Activated naive CD8-positive, alpha-beta T cell treated with anti-CD3 and anti-CD28 coated beads, Interleukin-2, amount 50 U/mL, for 24 hours (primary cell): Measurements from ENCODE around the gene PAX3.

ENCODE experiments used
- ATAC-seq: fragments of 150-1000 bp; cut with Tn5 transposase; one replicate; pipeline ENCODE4 v1.10.0; 2021
- DNase-seq: peaks from one replicate; pipeline ENCODE4 v3.0.0; 2021
- H3K27ac Mint-ChIP-seq: one replicate; pipeline ENCODE4 v1.8.0; 2021; ENCODE audit warnings: mild to moderate bottlenecking, mixed read lengths
- H3K27me3 Mint-ChIP-seq: one replicate; pipeline ENCODE4 v1.8.0; 2021; ENCODE audit warnings: mixed read lengths
- H3K36me3 Mint-ChIP-seq: one replicate; pipeline ENCODE4 v1.8.0; 2021; ENCODE audit warnings: low read depth, mixed read lengths
- H3K4me1 Mint-ChIP-seq: one replicate; pipeline ENCODE4 v1.8.0; 2021; ENCODE audit warnings: mixed read lengths
- H3K4me3 Mint-ChIP-seq: one replicate; pipeline ENCODE4 v1.8.0; 2021; ENCODE audit warnings: mild to moderate bottlenecking, moderate library complexity, mixed read lengths
- H3K9me3 Mint-ChIP-seq: one replicate; pipeline ENCODE4 v1.8.0; 2021; ENCODE audit warnings: mixed read lengths

PAX3 gene

GRCh38 chr2:222208010-222208690 is 90.6 kb downstream of the PAX3 start:
- Mint-ChIP-seq H3K36me3 (no peaks in the 10 kb centered on the region), H3K27me3 (no peaks in the 10 kb centered on the region), H3K27ac (no peak overlapping the region), H3K9me3 (no peaks in the 10 kb centered on the region), H3K4me3 (no peak overlapping the region), H3K4me1 (no peaks in the 10 kb centered on the region)
- ATAC-seq (no peak), DNase-seq (no peak)

DNA sequence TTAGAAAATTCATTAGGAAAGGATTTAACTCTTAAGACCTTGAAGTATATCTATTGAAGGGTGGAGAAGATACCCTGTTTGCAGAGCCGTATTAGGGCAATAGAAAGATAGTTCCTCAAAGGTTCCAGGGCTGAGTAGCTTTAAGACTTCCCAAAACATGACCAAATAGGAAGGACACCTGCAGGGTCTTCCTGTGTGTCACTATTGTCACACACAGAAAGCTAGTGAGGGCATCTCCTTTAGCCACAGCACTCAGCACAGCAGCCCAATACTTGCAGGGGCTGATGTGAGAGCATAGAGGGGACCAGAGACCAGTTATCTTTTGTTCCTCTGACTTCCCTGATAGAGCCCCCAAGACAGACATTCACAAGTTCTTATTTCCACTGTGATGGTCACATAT is 93.7 kb downstream of the PAX3 start:
- Mint-ChIP-seq H3K4me1 (no peaks in the 10 kb centered on the region), H3K36me3 (no peaks in the 10 kb centered on the region), H3K9me3 (no peaks in the 10 kb centered on the region), H3K4me3 (no peak overlapping the region), H3K27me3 (peaks cover 2% of the 10 kb centered on the region), H3K27ac (no peak overlapping the region)
- no peak for DNase-seq
- no peak for ATAC-seq

GRCh38 chr2:222203041-222203440 is 95.8 kb downstream of the PAX3 start:
- Mint-ChIP-seq H3K4me3 (no peak overlapping the region), H3K36me3 (no peaks in the 10 kb centered on the region), H3K27me3 (peaks cover 4% of the 10 kb centered on the region), H3K4me1 (no peaks in the 10 kb centered on the region), H3K27ac (no peak overlapping the region), H3K9me3 (no peaks in the 10 kb centered on the region)
- no peak for DNase-seq
- ATAC-seq = no peak

DNA sequence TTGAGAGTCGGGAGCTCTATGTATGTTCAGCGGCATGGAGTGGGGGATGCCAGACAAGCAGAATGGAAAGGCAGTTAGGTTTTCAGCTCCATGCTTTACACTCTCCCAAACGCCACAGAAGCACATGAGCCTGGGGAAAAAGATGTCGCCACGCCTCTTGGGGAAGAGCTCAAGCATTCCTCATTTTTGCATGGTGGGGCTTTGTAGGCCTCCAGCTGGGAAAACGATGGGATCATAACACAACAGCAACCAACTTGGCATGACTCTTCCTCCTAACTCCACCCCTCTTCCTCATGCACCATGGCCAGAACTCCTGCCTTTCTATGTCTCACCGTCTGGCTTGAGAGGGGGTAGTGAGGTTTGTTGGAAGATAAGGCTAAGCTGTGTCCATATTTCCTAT is 102.6 kb downstream of the PAX3 start:
- peaks cover 2% of the 10 kb centered on the region for H3K27me3 Mint-ChIP-seq
- no peak for ATAC-seq

GRCh38 chr2:222194669-222195068 is 104.1 kb downstream of the PAX3 start:
- no peaks in the 10 kb centered on the region for H3K4me1 Mint-ChIP-seq
- no peaks in the 10 kb centered on the region for H3K36me3 Mint-ChIP-seq
- no peak for ATAC-seq
- H3K27ac Mint-ChIP-seq = no peak overlapping the region
- H3K27me3 Mint-ChIP-seq = no peaks in the 10 kb centered on the region
- no peak for DNase-seq
- no peak overlapping the region for H3K4me3 Mint-ChIP-seq
- H3K9me3 Mint-ChIP-seq = peaks cover 1% of the 10 kb centered on the region

More for the DNA sequence above, 102.6 kb downstream of the PAX3 start:
- no peaks in the 10 kb centered on the region for H3K9me3 Mint-ChIP-seq
- H3K36me3 Mint-ChIP-seq = no peaks in the 10 kb centered on the region
- H3K4me1 Mint-ChIP-seq = no peaks in the 10 kb centered on the region
- no peak overlapping the region for H3K27ac Mint-ChIP-seq
- no peak overlapping the region for H3K4me3 Mint-ChIP-seq
- no peak for DNase-seq

- peaks cover 1% of the 10 kb centered on the region for H3K36me3 Mint-ChIP-seq
- DNase-seq (no peak), ATAC-seq (no peak)
- H3K9me3 Mint-ChIP-seq = peaks cover 4% of the 10 kb centered on the region
- H3K4me3 Mint-ChIP-seq = no peak overlapping the region
- H3K4me1 Mint-ChIP-seq = no peaks in the 10 kb centered on the region
- H3K27ac Mint-ChIP-seq = no peak overlapping the region
- peaks cover 3% of the 10 kb centered on the region for H3K27me3 Mint-ChIP-seq
Observed at GRCh38 chr2:222193328-222193983, 105.3 kb downstream of the PAX3 start.

GRCh38 chr2:222180619-222181018 is 118.2 kb downstream of the PAX3 start:
- Mint-ChIP-seq H3K9me3 (peaks cover 8% of the 10 kb centered on the region), H3K27me3 (no peaks in the 10 kb centered on the region), H3K4me3 (no peak overlapping the region), H3K36me3 (no peaks in the 10 kb centered on the region), H3K27ac (no peak overlapping the region), H3K4me1 (no peaks in the 10 kb centered on the region)
- DNase-seq (no peak), ATAC-seq (no peak)

DNA sequence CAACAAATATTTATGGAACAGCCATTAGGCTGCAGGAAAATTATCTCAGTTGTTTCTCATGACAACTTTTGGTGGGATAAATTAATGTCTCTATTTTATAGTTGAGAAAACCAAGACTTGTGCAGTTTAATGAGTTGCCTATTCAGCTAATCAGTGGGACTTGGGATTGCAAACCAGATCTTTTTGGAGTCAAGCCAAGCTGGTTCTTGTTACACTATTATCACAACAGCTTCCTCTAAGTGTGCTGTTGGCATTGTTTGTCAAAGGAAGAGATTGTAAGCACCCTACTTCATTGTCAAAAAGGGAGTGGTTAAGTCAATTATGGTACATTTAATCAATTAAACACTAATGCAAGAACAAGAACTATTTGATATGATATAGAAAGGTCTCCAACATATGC is 119.2 kb downstream of the PAX3 start:
- H3K4me3 Mint-ChIP-seq = no peak overlapping the region
- ATAC-seq (no peak), DNase-seq (no peak)
- peaks cover 8% of the 10 kb centered on the region for H3K9me3 Mint-ChIP-seq
- H3K36me3 Mint-ChIP-seq = no peaks in the 10 kb centered on the region
- no peaks in the 10 kb centered on the region for H3K4me1 Mint-ChIP-seq
- H3K27ac Mint-ChIP-seq = no peak overlapping the region
- H3K27me3 Mint-ChIP-seq = no peaks in the 10 kb centered on the region

DNA sequence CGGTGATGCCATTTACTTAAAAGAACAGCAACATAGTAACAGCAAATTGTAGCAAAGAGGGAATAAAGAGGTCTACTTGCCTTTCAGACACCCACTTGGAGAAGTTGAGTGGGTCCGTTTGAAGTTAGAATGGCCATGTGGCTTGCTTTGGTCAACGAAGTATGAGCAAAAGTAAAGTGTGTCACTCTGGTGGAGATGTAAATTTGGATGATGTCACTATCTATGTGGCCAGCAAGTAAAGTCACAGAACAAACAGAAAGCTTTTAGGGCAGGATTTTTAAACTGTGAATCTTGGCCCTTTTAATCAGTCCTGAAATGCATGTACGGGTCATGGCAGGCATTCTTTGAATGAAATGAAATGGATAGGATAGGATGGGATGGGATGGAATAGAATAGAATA is 120.3 kb downstream of the PAX3 start:
- peaks cover 4% of the 10 kb centered on the region for H3K9me3 Mint-ChIP-seq
- ATAC-seq (no peak), DNase-seq (no peak)
- H3K36me3 Mint-ChIP-seq = no peaks in the 10 kb centered on the region
- H3K4me1 Mint-ChIP-seq = no peaks in the 10 kb centered on the region
- H3K27ac Mint-ChIP-seq = no peak overlapping the region
- no peak overlapping the region for H3K4me3 Mint-ChIP-seq
- no peaks in the 10 kb centered on the region for H3K27me3 Mint-ChIP-seq

GRCh38 chr2:222176890-222177289 is 121.9 kb downstream of the PAX3 start:
- Mint-ChIP-seq H3K27me3 (no peaks in the 10 kb centered on the region), H3K27ac (no peak overlapping the region), H3K4me1 (no peaks in the 10 kb centered on the region), H3K36me3 (no peaks in the 10 kb centered on the region), H3K9me3 (peaks cover 4% of the 10 kb centered on the region), H3K4me3 (no peak overlapping the region)
- ATAC-seq (no peak), DNase-seq (no peak)

DNA sequence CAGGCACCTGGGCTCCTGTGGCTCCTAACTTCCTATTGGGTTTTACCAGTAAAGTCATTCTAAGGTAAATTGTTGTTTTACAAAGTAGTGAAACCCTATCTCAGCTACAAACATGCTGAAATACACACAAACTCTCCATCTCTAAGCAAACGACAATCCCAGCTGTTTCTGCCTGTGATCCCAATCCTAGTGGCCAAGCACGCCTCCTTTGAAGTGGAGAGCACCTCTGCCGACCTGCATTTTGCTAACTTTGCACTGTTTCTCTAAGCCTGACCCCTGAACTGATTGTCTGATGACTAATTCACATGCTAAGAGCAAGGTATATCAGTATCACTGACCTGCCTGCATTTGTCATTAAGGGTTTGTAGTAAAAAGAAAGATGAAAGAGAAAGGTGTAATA is 124.3 kb downstream of the PAX3 start:
- no peaks in the 10 kb centered on the region for H3K4me1 Mint-ChIP-seq
- H3K36me3 Mint-ChIP-seq = no peaks in the 10 kb centered on the region
- no peak overlapping the region for H3K4me3 Mint-ChIP-seq
- peaks cover 4% of the 10 kb centered on the region for H3K9me3 Mint-ChIP-seq
- H3K27me3 Mint-ChIP-seq = no peaks in the 10 kb centered on the region
- ATAC-seq (no peak), DNase-seq (no peak)
- no peak overlapping the region for H3K27ac Mint-ChIP-seq

- ATAC-seq = no peak
- no peaks in the 10 kb centered on the region for H3K27me3 Mint-ChIP-seq
- H3K4me1 Mint-ChIP-seq = no peaks in the 10 kb centered on the region
- H3K36me3 Mint-ChIP-seq = no peaks in the 10 kb centered on the region
- no peak overlapping the region for H3K27ac Mint-ChIP-seq
- peaks cover 12% of the 10 kb centered on the region for H3K9me3 Mint-ChIP-seq
- no peak for DNase-seq
- no peak overlapping the region for H3K4me3 Mint-ChIP-seq
Observed at GRCh38 chr2:222169346-222169745, 129.5 kb downstream of the PAX3 start.

- Mint-ChIP-seq H3K36me3 (no peaks in the 10 kb centered on the region), H3K27ac (no peak overlapping the region), H3K4me1 (no peaks in the 10 kb centered on the region), H3K9me3 (peaks cover 12% of the 10 kb centered on the region), H3K4me3 (no peak overlapping the region), H3K27me3 (no peaks in the 10 kb centered on the region)
- ATAC-seq = no peak
- no peak for DNase-seq
Observed at GRCh38 chr2:222167762-222168161, 131.0 kb downstream of the PAX3 start.

GRCh38 chr2:222160944-222161343 is 137.9 kb downstream of the PAX3 start:
- DNase-seq (no peak), ATAC-seq (no peak)
- H3K9me3 Mint-ChIP-seq = no peaks in the 10 kb centered on the region
- peaks cover 4% of the 10 kb centered on the region for H3K27me3 Mint-ChIP-seq
- H3K27ac Mint-ChIP-seq = no peak overlapping the region
- H3K36me3 Mint-ChIP-seq = no peaks in the 10 kb centered on the region
- no peaks in the 10 kb centered on the region for H3K4me1 Mint-ChIP-seq
- no peak overlapping the region for H3K4me3 Mint-ChIP-seq

- ATAC-seq (no peak), DNase-seq (no peak)
- Mint-ChIP-seq H3K27ac (no peak overlapping the region), H3K27me3 (peaks cover 4% of the 10 kb centered on the region), H3K4me1 (no peaks in the 10 kb centered on the region), H3K4me3 (no peak overlapping the region), H3K36me3 (no peaks in the 10 kb centered on the region), H3K9me3 (peaks cover 3% of the 10 kb centered on the region)
Observed at GRCh38 chr2:222160125-222160524, 138.7 kb downstream of the PAX3 start.
